ENCODE results near the gene PSMB3. TPM values are rescaled to one million over a fixed set of nuclear protein-coding genes. Genes with fewer than 3 reads are reported as not detected.

Gene PSMB3
- total and polyA plus RNA-seq, 9 of the 15 experiments (the other 6 are each of a cell fraction or from before 2014, with no cell fraction given), result 460 to 2,775 (median 574) TPM

GRCh38 chr17:38791162-38791561, 38.6 kb downstream of the PSMB3 start:
- in situ Hi-C loops (cut with MboI) (no loop called here), intact Hi-C loops (cut with micrococcal nuclease) (no loop called here)
- Histone ChIP-seq H3K4me3 (no peak overlapping the region), H3K27ac (ENCODE audit: extremely low read depth, low read depth, low read length) (no peak overlapping the region), H3K9me3 (replicated peaks; ENCODE audit: control insufficient read depth, insufficient read depth, low read depth, low read length) (no peaks in the 10 kb centered on the region), H4K20me1 (replicated peaks; ENCODE audit: control insufficient read depth, insufficient read depth, low read length) (no peaks in the 10 kb centered on the region), H3K9ac (ENCODE audit: insufficient read depth in 1 of 2, low read depth in 2 of 2, low read length in 2 of 2) (no peak overlapping the region), H3K4me2 (ENCODE audit: insufficient read depth, low read length) (no peak overlapping the region), H3K9me1 (ENCODE audit: control insufficient read depth, insufficient read depth, low read length) (no peaks in the 10 kb centered on the region), H2AFZ (ENCODE audit: low read depth, low read length) (no peak overlapping the region), H3K79me2 (ENCODE audit: control insufficient read depth, insufficient read depth, low read length) (peaks cover 17% of the 10 kb centered on the region), H3K36me3 (ENCODE audit: control insufficient read depth, insufficient read depth, low read length) (peaks cover 24% of the 10 kb centered on the region; the same call in 2 of the 3 replicates), H3K4me1 (replicated peaks in 1 of 2; ENCODE audit: control insufficient read depth in 2 of 2, insufficient read depth in 2 of 2, low read length in 2 of 2) (no peaks in the 10 kb centered on the region), H3K27me3 (ENCODE audit: control insufficient read depth in 2 of 2, insufficient read depth in 2 of 2, low read length in 2 of 2) (no peaks in the 10 kb centered on the region)
- DNase-seq (ENCODE audit: extremely low read depth in 1 of 4, low spot score in 3 of 4) (no peak), ATAC-seq (no peak), FAIRE-seq (no peak)
- 84% methylated on average over 5 of the region's 5 CpGs for WGBS (ENCODE audit: insufficient coverage, low coverage, missing lambda C conversion rate)
- BruUV-seq (replicated peaks), result no TSS peak
- ChIA-PET POLR2A (no interaction called here), CTCF (ENCODE audit: low intra/inter-chr PET ratio) (no interaction called here)
- no peak for TF ChIP-seq PHF20 (IDR thresholded peaks at IDR 0.05; ENCODE audit: partially characterized antibody)
- TF ChIP-seq PURB (CRISPR knock-in tag; IDR thresholded peaks at IDR 0.05; ENCODE audit: low read depth), result no peak
- TF ChIP-seq ZNF197 (CRISPR knock-in tag; IDR thresholded peaks at IDR 0.05; ENCODE audit: low read depth), result no peak
- TF ChIP-seq ZNF23 (CRISPR knock-in tag; IDR thresholded peaks at IDR 0.05), result no peak
- no peak for TF ChIP-seq REST (IDR thresholded peaks at IDR 0.05; ENCODE audit: borderline replicate concordance)
- no peak for TF ChIP-seq REST (CRISPR knock-in tag; IDR thresholded peaks at IDR 0.05; ENCODE audit: low read depth)
- TF ChIP-seq NELFE (IDR thresholded peaks at IDR 0.05; ENCODE audit: insufficient read depth, insufficient read length), result no peak
- no peak for TF ChIP-seq ZNF184 (CRISPR knock-in tag; IDR thresholded peaks at IDR 0.05)

All from K562 (cell line).